Measurements from ENCODE around the gene TNNC1. TPM values are rescaled to one million over a fixed set of nuclear protein-coding genes. Genes with fewer than 3 reads are reported as not detected.

TNNC1 gene
- total and polyA plus RNA-seq, 4 donors, result 0.21 to 0.75 (median 0.35) TPM

DNA sequence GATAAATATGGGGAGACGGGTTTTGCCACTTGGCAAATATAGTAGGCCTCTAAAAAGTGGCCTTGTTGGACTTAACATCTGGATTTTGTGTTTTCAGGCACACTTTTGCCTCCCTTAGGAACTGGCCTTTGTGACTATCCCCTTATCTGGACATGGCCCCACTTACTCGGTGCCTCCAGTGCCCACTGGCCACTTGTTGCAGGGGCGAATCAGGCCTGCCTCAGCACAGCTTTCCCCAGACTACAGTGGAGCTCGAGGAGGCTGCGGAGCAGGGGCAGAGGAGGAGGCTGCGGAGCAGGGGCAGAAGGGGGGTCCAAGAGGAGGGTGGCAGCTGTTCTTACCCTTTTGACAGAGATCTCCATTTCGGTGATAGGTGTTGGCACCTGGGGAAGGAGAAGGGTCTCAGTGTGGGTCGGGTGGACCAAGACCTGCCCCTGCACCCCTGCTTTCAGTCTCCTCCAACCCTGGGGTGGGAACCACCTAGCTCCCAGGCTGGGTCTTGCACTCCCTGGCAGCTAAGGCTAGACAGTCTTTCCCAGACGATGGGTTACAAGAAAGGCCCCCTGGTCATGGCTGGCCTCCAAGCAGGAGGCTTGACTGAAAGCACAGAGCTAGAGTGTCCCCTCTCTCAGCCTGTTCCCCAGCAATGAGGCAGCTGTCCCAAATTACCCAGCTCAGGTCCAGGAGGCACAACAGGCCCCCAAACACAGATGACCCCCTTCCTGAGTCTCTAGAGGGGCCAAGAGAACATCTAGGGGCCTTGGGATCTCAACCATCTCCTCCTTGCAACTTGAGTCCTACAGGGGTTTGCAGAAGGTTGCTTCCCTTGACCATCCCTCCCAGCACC lies 15.0 kb downstream of the TNNC1 start:
- Histone ChIP-seq H3K27ac (ENCODE audit: low read depth in 1 of 2, low read length in 2 of 2) (no peak overlapping the region), H3K4me3 (ENCODE audit: low read depth in 1 of 3, low read length in 3 of 3) (no peak overlapping the region), H3K4me1 (ENCODE audit: control insufficient read depth in 4 of 4, insufficient read depth in 4 of 4, low read length in 3 of 4) (no peaks in the 10 kb centered on the region), H3K36me3 (ENCODE audit: control insufficient read depth in 4 of 4, insufficient read depth in 3 of 4, low read depth in 1 of 4, low read length in 3 of 4) (no peaks in the 10 kb centered on the region), H3K27me3 (ENCODE audit: control insufficient read depth in 4 of 4, insufficient read depth in 4 of 4, low read length in 3 of 4) (no peaks in the 10 kb centered on the region), H3K9ac (ENCODE audit: low read depth in 1 of 2, low read length in 2 of 2) (no peak overlapping the region), H3K9me3 (ENCODE audit: control insufficient read depth in 4 of 4, low read length in 3 of 4) (no peaks in the 10 kb centered on the region)
- no peak for DNase-seq (ENCODE audit: low spot score)
- 93% methylated on average over 9 of the region's 9 CpGs for WGBS
- no peak for TF ChIP-seq SP1 (IDR thresholded peaks at IDR 0.05)

DNA sequence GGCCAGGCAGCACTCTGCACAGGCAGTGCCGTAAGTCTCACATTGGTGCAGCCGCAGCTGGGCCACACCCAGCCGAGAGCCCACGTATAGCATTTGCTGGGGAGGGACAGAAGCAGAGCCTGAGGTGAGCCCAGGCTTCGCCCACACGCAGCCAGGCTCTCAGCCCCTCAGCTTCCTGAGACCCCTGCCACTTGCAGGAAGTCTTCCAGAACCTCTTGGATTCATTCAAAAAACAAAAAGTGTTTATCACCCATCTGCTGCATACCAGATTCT lies 15.8 kb downstream of the TNNC1 start:
- Histone ChIP-seq H3K9ac (ENCODE audit: low read depth in 1 of 2, low read length in 2 of 2) (no peak overlapping the region), H3K4me1 (ENCODE audit: control insufficient read depth in 4 of 4, insufficient read depth in 4 of 4, low read length in 3 of 4) (no peaks in the 10 kb centered on the region)

More for the DNA sequence above, 15.8 kb downstream of the TNNC1 start:
- Histone ChIP-seq H3K4me3 (ENCODE audit: low read depth in 1 of 3, low read length in 3 of 3) (no peak overlapping the region), H3K27ac (ENCODE audit: low read depth in 1 of 2, low read length in 2 of 2) (no peak overlapping the region), H3K36me3 (ENCODE audit: control insufficient read depth in 4 of 4, insufficient read depth in 3 of 4, low read depth in 1 of 4, low read length in 3 of 4) (no peaks in the 10 kb centered on the region), H3K27me3 (ENCODE audit: control insufficient read depth in 4 of 4, insufficient read depth in 4 of 4, low read length in 3 of 4) (no peaks in the 10 kb centered on the region), H3K9me3 (ENCODE audit: control insufficient read depth in 4 of 4, low read length in 3 of 4) (no peaks in the 10 kb centered on the region)
- no peak for DNase-seq (ENCODE audit: low spot score)
- 92% methylated on average over 6 of the region's 6 CpGs for WGBS
- TF ChIP-seq, protein P1, sequence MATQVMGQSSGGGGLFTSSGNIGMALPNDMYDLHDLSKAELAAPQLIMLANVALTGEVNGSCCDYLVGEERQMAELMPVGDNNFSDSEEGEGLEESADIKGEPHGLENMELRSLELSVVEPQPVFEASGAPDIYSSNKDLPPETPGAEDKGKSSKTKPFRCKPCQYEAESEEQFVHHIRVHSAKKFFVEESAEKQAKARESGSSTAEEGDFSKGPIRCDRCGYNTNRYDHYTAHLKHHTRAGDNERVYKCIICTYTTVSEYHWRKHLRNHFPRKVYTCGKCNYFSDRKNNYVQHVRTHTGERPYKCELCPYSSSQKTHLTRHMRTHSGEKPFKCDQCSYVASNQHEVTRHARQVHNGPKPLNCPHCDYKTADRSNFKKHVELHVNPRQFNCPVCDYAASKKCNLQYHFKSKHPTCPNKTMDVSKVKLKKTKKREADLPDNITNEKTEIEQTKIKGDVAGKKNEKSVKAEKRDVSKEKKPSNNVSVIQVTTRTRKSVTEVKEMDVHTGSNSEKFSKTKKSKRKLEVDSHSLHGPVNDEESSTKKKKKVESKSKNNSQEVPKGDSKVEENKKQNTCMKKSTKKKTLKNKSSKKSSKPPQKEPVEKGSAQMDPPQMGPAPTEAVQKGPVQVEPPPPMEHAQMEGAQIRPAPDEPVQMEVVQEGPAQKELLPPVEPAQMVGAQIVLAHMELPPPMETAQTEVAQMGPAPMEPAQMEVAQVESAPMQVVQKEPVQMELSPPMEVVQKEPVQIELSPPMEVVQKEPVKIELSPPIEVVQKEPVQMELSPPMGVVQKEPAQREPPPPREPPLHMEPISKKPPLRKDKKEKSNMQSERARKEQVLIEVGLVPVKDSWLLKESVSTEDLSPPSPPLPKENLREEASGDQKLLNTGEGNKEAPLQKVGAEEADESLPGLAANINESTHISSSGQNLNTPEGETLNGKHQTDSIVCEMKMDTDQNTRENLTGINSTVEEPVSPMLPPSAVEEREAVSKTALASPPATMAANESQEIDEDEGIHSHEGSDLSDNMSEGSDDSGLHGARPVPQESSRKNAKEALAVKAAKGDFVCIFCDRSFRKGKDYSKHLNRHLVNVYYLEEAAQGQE (IDR thresholded peaks at IDR 0.05), result no peak
- no peak for TF ChIP-seq YY1 (IDR thresholded peaks at IDR 0.05)
- no peak for TF ChIP-seq TAF1 (conservative IDR thresholded peaks at IDR 0.05)
- TF ChIP-seq, protein P2, sequence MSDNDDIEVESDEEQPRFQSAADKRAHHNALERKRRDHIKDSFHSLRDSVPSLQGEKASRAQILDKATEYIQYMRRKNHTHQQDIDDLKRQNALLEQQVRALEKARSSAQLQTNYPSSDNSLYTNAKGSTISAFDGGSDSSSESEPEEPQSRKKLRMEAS (IDR thresholded peaks at IDR 0.05), result no peak
- TF ChIP-seq, protein P3, sequence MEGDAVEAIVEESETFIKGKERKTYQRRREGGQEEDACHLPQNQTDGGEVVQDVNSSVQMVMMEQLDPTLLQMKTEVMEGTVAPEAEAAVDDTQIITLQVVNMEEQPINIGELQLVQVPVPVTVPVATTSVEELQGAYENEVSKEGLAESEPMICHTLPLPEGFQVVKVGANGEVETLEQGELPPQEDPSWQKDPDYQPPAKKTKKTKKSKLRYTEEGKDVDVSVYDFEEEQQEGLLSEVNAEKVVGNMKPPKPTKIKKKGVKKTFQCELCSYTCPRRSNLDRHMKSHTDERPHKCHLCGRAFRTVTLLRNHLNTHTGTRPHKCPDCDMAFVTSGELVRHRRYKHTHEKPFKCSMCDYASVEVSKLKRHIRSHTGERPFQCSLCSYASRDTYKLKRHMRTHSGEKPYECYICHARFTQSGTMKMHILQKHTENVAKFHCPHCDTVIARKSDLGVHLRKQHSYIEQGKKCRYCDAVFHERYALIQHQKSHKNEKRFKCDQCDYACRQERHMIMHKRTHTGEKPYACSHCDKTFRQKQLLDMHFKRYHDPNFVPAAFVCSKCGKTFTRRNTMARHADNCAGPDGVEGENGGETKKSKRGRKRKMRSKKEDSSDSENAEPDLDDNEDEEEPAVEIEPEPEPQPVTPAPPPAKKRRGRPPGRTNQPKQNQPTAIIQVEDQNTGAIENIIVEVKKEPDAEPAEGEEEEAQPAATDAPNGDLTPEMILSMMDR (IDR thresholded peaks at IDR 0.05; ENCODE audit: low read depth, low read length, missing input control), result no peak
- no peak for TF ChIP-seq NR2F2 (IDR thresholded peaks at IDR 0.05)
- TF ChIP-seq EGR1 (IDR thresholded peaks at IDR 0.05; ENCODE audit: low read depth in 2 of 2), result no peak
- no peak for TF ChIP-seq JUND (IDR thresholded peaks at IDR 0.05)
- TF ChIP-seq HNF4A (conservative IDR thresholded peaks at IDR 0.05), result no peak

Data from liver (tissue), 9 donors.